ENCODE data around the gene PGP.
"Not testable (repeated sequence)": the region's sequence is repeated elsewhere in the genome, so short reads cannot be mapped to it uniquely, and the experiment has no call there.

The PGP gene

GRCh38 chr16:2205104-2205966 is 9.3 kb downstream of the PGP start, which contains the start of gene MLST8:
Gene MLST8 (plus strand): TSS chr16:2205454. CDS start chr16:2206086, 632 bp downstream.
- H3K4me3 ChIP-seq (ENCODE audit: low read depth, low read length) = peak within 1 kb of the TSS; percentile 70
- DNase-seq (ENCODE audit: low read depth) = peak; percentile 51

DNA sequence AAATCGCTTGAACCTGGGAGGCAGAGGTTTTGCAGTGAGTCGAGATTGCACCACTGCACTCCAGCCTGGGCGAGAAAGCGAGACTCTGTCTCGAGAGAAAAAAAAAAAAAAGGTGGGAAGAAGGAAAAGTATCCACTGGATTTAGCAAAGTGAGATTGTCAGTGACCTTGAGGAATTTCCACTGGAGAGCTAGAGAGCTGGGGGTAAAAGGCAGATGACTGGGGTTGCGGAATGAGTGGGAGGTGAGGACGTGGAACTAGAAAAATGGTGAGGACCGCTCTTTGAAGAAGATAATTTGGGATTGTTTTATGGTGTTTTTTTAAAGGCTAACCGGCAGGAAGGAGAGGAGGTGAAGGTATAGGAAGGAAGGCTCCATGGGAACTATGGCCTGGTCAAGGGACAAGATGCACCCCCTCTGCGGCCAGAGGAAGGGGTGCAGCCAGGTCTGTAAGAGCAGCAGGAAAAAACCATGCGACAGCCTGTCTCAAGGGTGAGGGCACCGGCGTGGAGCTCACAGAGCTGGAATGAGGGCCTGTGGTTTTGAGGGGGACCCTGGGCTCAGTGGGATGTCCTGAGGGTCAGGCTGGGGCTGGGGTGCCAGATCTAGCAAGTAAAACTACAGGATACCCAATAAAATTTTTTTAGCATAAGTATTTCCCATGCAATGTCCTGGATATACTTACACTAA is 10.1 kb downstream of the PGP start:
- DNase-seq (ENCODE audit: low read depth) = no peak

DNA sequence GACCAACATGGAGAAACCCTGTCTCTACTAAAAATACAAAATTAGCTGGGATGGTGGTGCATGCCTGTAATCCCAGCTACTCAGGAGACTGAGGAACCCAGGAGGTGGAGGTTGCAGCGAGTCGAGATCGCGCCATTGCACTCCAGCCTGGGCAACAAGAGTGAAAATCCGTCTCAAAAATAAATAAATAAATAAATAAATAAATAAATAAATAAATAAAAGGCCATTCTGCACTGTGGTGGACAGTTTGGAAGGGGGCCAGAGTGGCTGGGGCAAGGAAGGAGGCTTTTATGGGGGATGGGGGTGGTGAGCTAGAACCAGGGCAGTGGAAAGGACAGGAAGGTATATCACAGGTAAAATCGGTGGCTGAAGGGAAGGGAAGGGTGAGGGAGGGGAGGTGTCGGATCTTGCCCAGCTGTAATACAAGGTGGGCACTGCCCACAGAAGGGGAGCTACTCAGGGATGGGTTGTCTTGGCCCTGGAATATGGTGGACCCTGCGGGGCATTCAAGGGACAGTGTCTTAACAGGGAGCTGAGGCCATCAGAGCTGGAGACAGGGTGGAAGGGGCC is 11.4 kb downstream of the PGP start:
- H3K4me3 ChIP-seq (ENCODE audit: low read depth, low read length); DNase-seq (ENCODE audit: low read depth): not testable (repeated sequence)

More for the DNA sequence above, 10.1 kb downstream of the PGP start:
- peak overlapping the region; percentile 70 for H3K4me3 ChIP-seq (ENCODE audit: low read depth, low read length)

DNA sequence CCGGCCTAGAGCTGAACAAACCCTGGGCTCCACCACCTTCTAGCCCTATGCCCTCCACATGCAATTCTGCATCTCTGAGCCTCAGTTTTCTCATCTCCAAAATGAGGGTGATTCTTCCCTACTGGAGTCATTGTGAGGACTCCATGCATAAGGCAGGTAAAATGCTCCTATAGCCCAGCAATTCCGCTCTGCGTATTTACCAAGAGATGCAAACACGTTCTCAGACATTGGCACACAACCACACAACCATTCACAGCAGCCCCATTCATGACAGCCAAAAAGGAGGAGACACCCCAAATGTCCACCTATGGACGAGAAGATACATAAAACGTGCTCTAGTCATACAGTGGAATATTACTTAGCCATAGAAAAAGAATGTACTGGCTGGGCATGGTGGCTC is 14.3 kb downstream of the PGP start:
- no peak overlapping the region for H3K4me3 ChIP-seq (ENCODE audit: low read depth, low read length)
- DNase-seq (ENCODE audit: low read depth) = no peak

GRCh38 chr16:2199621-2200139 is 15.0 kb downstream of the PGP start:
- no peak for DNase-seq (ENCODE audit: low read depth)
- no peak overlapping the region for H3K4me3 ChIP-seq (ENCODE audit: low read depth, low read length)

GRCh38 chr16:2199095-2199494 is 15.5 kb downstream of the PGP start:
- H3K4me3 ChIP-seq (ENCODE audit: low read depth, low read length) = no peak overlapping the region
- DNase-seq (ENCODE audit: low read depth) = no peak

GRCh38 chr16:2198283-2198682 is 16.4 kb downstream of the PGP start:
- no peak for DNase-seq (ENCODE audit: low read depth)
- H3K4me3 ChIP-seq (ENCODE audit: low read depth, low read length) = no peak overlapping the region

DNA sequence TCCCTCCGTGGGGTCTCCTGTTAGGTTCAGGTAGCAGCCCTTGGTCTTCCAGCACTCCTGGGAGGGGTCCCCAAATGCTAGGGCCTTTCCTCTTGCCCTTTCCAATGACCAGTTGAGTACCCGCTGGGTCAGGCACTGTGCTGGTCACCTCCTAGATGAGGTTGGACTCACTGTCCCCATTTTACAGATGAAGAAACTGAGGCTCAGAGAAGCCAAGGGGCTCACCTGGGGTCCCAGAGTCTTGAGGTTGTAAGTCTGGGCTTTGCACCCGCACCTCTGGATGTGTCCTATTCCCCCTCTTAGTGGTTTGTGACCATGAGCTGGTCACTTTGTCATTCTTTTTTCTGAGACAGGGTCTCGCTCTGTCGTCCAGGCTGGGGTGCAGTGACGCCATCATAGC is 16.9 kb downstream of the PGP start:
- H3K4me3 ChIP-seq (ENCODE audit: low read depth, low read length) = no peak overlapping the region
- DNase-seq (ENCODE audit: low read depth) = no peak

DNA sequence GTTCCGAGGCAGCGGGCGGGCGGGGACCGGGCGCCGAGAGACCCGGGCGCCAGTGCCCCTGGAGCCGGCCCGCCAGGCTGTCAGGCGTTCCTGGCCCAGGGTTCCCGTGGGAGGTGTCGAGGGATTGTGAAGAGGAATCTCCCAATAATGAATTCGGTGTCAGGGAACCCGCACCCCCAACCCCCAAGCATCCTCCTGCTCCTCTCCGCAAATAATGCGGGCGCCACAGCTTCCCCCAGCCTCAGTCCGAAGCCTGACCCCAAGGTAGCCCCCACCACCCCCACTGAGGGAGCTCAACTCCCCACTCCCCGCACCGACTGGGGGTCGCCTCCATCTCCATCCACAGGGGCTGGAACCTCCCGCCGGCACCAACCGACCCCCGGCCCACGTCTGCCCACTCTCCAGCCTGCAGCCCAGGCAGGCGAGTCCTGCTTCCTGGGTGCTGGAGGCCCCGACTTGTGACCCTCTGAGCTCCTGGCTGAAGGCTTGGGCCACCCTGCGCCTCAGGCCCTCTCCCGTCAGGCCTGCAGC is 17.6 kb downstream of the PGP start:
- peak overlapping the region; percentile 15 for H3K4me3 ChIP-seq (ENCODE audit: low read depth, low read length)
- DNase-seq (ENCODE audit: low read depth) = no peak

- peak within 1 kb of the TSS; percentile 41 for H3K4me3 ChIP-seq (ENCODE audit: low read depth, low read length)
- no peak for DNase-seq (ENCODE audit: low read depth)
Observed at GRCh38 chr16:2196162-2196980, 18.3 kb downstream of the PGP start, which contains the start of gene CASKIN1. Gene CASKIN1 (minus strand): TSS chr16:2196605. CDS start chr16:2196432, 173 bp downstream.

DNA sequence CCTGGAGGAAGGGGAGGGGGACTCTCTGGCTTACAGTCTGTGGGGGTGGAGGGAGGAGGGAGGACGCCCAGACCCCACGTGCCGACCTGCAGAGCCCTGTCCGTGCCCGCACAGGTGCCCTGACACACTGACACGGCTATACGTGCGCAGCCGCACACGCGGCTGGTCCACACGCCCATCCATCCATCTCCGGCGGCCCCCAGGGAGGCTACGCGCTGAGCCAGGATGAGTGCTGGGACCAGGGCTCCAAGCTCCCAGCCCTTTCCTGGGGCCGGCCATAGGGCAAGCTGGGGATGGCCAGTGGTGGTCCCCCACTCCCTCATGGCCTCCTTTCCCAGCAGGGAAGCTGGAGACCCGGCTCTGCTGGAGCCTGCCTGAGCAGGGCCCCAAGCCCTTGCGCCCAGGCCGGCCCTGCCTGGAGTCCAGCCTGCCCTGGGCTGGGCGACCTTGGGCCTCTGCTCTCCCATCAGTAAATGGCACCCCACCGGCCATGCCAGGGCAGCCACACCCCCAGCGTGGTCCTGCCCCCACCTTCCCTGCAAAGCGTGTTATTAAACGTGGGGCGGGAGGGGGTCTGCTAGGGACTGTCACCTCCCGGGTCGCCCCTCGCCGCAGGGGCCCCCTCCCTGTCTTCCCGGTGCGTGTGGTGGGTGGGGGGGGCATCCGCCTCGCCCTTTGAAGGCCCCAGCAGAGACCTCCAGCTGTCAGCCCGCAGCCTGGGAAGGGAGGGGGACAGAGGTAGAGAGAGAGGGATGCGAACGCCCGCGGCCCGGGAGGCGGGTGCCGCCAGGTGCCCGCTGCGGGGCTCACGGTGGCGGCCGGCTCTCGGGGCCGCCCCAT is 19.1 kb downstream of the PGP start:
- DNase-seq (ENCODE audit: low read depth) = no peak
- peak overlapping the region; percentile 41 for H3K4me3 ChIP-seq (ENCODE audit: low read depth, low read length)

DNA sequence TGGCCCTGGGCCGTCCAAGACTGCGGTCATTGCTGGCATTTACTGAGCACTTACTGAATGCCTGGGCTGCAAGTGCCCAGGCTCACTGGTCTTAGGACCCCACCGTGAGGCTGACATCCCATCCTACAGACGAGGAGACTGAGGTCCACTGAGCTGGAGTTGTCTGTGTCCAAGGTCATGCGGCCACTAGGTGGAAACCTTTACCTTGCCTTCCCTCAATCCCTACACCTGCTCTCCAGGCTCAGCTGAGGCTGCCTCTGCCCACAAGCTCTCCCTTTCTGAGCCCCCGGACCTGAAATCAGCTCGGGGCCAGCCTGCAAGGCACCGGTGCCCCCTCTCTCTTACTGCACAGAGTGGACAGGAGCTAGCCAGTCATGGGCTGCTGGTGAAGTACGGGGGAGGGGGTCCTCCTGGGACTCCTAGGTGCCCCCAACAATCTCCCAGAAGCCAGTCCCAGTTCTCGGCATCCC is 19.8 kb downstream of the PGP start:
- no peak overlapping the region for H3K4me3 ChIP-seq (ENCODE audit: low read depth, low read length)
- DNase-seq (ENCODE audit: low read depth) = no peak

- H3K4me3 ChIP-seq (ENCODE audit: low read depth, low read length) = no peak overlapping the region
- no peak for DNase-seq (ENCODE audit: low read depth)
Observed at GRCh38 chr16:2194166-2194834, 20.3 kb downstream of the PGP start.

DNA sequence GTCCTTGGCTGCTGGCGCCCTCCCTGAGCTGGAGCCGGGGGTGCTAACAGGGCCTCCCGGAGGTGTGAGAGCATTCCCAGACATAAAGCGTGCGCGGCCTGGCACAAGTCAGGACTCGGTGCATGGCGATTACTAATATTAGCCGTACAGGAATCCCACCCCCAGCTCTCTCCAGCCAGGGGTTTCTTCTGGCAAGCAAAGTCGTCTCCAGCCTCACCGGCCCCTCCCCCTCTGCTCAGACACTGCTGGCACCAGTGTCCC is 23.3 kb downstream of the PGP start:
- DNase-seq (ENCODE audit: low read depth) = no peak
- no peak overlapping the region for H3K4me3 ChIP-seq (ENCODE audit: low read depth, low read length)

GRCh38 chr16:2190659-2191445 is 23.8 kb downstream of the PGP start:
- H3K4me3 ChIP-seq (ENCODE audit: low read depth, low read length) = no peak overlapping the region

GRCh38 chr16:2190002-2190658 is 24.5 kb downstream of the PGP start:
- no peak overlapping the region for H3K4me3 ChIP-seq (ENCODE audit: low read depth, low read length)

More at GRCh38 chr16:2190659-2191445, 23.8 kb downstream of the PGP start:
- no peak for DNase-seq (ENCODE audit: low read depth)

More at GRCh38 chr16:2190002-2190658, 24.5 kb downstream of the PGP start:
- DNase-seq (ENCODE audit: low read depth) = no peak

Measured in skeletal muscle cell (primary cell).